ENCODE results near the gene FDX2.

FDX2 gene

DNA sequence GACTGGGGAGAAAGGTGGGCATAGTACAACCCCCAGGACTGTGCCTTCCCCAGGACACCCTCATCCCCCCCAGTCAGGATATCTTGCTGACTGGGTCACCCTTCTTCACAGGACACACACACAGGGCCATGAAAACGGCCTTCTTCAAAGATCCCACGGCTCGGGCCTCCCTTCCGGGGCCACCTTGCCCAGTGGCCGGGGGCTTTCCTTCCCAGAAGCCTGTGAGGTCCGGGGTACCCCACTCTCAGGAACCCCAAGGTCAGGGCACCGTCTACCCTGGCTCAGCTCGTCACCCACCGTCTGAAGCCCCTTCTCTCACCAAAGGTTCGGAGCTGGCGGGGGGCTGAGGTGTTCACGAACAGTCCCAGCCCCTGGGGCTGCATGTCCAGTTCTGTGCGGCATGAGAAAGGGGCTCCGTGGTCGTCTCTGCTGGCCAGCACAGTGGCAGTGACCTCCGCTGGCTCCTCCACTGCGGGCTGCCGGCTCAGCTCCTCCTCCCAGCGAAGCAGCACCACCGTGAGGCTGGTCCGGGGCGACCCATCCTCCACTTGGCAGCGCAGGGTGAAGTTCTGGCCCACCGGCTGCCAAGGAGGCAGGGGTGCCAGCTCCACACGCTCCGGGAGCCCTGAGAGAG lies 19.7 kb upstream of the FDX2 start:
- TF ChIP-seq, protein P1, sequence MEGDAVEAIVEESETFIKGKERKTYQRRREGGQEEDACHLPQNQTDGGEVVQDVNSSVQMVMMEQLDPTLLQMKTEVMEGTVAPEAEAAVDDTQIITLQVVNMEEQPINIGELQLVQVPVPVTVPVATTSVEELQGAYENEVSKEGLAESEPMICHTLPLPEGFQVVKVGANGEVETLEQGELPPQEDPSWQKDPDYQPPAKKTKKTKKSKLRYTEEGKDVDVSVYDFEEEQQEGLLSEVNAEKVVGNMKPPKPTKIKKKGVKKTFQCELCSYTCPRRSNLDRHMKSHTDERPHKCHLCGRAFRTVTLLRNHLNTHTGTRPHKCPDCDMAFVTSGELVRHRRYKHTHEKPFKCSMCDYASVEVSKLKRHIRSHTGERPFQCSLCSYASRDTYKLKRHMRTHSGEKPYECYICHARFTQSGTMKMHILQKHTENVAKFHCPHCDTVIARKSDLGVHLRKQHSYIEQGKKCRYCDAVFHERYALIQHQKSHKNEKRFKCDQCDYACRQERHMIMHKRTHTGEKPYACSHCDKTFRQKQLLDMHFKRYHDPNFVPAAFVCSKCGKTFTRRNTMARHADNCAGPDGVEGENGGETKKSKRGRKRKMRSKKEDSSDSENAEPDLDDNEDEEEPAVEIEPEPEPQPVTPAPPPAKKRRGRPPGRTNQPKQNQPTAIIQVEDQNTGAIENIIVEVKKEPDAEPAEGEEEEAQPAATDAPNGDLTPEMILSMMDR (IDR thresholded peaks at IDR 0.05): no peak
- Mint-ChIP-seq H3K4me3 (peak overlapping the region; percentile 97), H3K36me3 (ENCODE audit: low read depth) (no peaks in the 10 kb centered on the region), H3K9me3 (no peaks in the 10 kb centered on the region), H3K27ac (no peak overlapping the region), H3K27me3 (ENCODE audit: low read depth, poor library complexity) (peaks cover 17% of the 10 kb centered on the region), H3K4me1 (peaks cover 32% of the 10 kb centered on the region)
- peak; percentile 28 for DNase-seq

GRCh38 chr19:10334588-10335351 lies 19.0 kb upstream of the FDX2 start:
- DNase-seq: peak; percentile 98
- Mint-ChIP-seq H3K36me3 (ENCODE audit: low read depth) (peaks cover 4% of the 10 kb centered on the region), H3K4me3 (peak overlapping the region; percentile 97), H3K27me3 (ENCODE audit: low read depth, poor library complexity) (peaks cover 17% of the 10 kb centered on the region), H3K4me1 (peaks cover 36% of the 10 kb centered on the region), H3K9me3 (no peaks in the 10 kb centered on the region), H3K27ac (no peak overlapping the region)
- TF ChIP-seq, protein P1 (IDR thresholded peaks at IDR 0.05): no peak

DNA sequence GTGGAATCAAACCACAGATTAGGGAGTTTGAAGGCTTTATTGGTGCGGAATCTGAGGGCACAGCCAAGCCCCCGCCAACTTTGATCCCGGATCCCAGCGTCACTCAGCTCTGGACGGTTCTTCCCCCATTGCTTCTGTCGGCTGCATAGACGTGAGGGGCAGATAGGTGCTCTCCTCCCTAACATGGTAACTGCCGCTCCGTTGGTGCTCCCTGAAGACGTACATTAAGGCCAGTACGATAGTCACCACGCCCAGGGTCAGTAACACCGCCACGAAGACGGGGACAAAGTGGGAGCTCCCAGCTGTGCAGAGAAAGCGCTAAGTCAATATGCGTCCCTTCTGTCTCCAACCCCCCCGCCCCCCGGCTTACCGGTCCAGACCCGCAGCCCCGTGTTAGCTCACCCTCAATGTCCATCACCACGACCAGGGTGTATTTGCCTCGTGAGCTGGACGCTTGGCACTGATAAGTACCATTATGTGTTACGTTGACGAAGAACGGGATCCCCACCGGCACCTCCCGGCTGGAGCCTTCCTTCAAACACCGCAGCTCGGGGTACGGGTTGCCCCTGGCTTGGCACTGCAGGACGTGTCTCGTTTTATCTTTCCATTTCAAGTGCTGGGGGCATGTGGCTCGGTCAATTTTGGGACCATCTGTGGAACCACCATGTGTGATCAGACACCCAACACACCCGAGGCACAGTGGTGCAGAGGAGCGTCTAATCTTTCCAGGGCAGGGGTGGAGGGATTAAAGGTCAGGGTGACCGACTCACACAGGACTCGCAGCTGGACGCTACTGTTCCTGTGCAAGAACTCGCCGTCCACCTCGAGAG lies 18.2 kb upstream of the FDX2 start:
- TF ChIP-seq, protein P1 (IDR thresholded peaks at IDR 0.05): no peak
- Mint-ChIP-seq H3K27ac (peak overlapping the region; percentile 59), H3K36me3 (ENCODE audit: low read depth) (peaks cover 8% of the 10 kb centered on the region), H3K4me1 (peaks cover 36% of the 10 kb centered on the region), H3K27me3 (ENCODE audit: low read depth, poor library complexity) (peaks cover 13% of the 10 kb centered on the region), H3K4me3 (peak overlapping the region; percentile 97), H3K9me3 (no peaks in the 10 kb centered on the region)
- peak; percentile 29 for DNase-seq

DNA sequence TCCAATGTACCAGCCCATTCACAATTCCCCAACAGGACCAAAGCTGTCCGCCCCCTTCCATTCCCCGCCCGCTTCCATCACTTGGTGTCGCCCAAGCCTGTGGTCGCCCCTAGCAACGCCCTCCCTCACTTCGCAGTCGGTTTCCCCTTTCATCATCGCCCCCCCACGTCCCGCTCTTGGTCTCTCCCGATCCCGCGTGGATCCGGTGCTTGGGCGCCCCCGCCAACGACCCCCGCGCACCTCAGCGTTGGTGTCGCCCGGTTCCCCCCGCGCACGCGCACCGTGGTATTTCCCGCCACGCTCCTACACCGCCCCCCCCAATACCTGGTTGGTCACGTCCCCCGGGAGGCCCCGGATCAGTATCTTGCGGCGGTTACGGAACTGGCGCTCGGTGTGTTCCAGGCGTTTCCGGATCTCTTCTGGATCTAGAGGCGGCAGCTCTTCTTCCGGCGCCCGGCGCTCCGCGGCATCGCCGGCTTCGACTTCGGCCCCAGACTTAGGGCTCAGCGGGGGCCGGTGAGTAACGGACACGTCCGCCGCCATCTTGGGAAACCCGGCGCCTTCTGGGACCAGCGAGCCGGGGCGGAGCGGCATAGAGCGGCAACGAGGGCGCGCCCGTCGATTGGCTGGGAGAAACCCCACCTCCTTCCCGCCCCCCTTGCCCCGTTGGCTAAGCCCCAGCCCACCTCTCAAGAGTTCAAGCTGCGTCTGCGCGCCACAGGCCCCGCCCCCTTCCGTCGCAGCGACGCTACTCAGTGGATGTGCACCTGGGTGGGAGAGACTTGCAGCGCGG lies 17.3 kb upstream of the FDX2 start, which contains the start of gene RAVER1:
Gene RAVER1, minus strand, starts transcription at position 565 of the 793 bp plus-strand sequence. Its CDS starts 22 bp downstream, at position 543.
- peaks cover 8% of the 10 kb centered on the region for H3K36me3 Mint-ChIP-seq (ENCODE audit: low read depth)
- peak within 1 kb of the TSS; percentile 99 for H3K27ac Mint-ChIP-seq

More for the DNA sequence above, 17.3 kb upstream of the FDX2 start, which contains the start of gene RAVER1:
- DNase-seq: peak; percentile 98
- Mint-ChIP-seq H3K9me3 (no peaks in the 10 kb centered on the region), H3K4me3 (peak within 1 kb of the TSS; percentile 97), H3K27me3 (ENCODE audit: low read depth, poor library complexity) (peaks cover 6% of the 10 kb centered on the region), H3K4me1 (peaks cover 36% of the 10 kb centered on the region)
- TF ChIP-seq, protein P1 (IDR thresholded peaks at IDR 0.05): no peak

Measured in nephron progenitor cell (in vitro differentiated cells).